ENCODE data around the gene TSSC4. TPM values are rescaled to one million over a fixed set of nuclear protein-coding genes. Genes with fewer than 3 reads are reported as not detected.

The TSSC4 gene
- total RNA-seq, 4 donors from 2014 or later: 13.3 to 38.9 (median 36.0) TPM

- TF ChIP-seq, protein P1, sequence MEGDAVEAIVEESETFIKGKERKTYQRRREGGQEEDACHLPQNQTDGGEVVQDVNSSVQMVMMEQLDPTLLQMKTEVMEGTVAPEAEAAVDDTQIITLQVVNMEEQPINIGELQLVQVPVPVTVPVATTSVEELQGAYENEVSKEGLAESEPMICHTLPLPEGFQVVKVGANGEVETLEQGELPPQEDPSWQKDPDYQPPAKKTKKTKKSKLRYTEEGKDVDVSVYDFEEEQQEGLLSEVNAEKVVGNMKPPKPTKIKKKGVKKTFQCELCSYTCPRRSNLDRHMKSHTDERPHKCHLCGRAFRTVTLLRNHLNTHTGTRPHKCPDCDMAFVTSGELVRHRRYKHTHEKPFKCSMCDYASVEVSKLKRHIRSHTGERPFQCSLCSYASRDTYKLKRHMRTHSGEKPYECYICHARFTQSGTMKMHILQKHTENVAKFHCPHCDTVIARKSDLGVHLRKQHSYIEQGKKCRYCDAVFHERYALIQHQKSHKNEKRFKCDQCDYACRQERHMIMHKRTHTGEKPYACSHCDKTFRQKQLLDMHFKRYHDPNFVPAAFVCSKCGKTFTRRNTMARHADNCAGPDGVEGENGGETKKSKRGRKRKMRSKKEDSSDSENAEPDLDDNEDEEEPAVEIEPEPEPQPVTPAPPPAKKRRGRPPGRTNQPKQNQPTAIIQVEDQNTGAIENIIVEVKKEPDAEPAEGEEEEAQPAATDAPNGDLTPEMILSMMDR (IDR thresholded peaks at IDR 0.05): no peak
- TF ChIP-seq EP300 (IDR thresholded peaks at IDR 0.05; ENCODE audit: low read depth) (no peak), POLR2AphosphoS5 (IDR thresholded peaks at IDR 0.05) (no peak), POLR2A (IDR thresholded peaks at IDR 0.05) (no peak)
- WGBS, 2 donors (ENCODE audit: low coverage in 1 of 2): 85 to 100% methylated on average over 5 to 12 of the region's 12 CpGs
- no peak overlapping the region for H3K27ac ChIP-seq
- H3K4me3 ChIP-seq: no peak overlapping the region
- no peaks in the 10 kb centered on the region for H3K9me3 ChIP-seq
- in situ Hi-C loops (cut with MboI; ENCODE audit: low pct_ligation_motif_present in 1 of 4, low pct_unique_long_range_greater_than_20kb in 1 of 4, low sequenced_read_pairs in 3 of 4) (no loop called here), intact Hi-C loops (cut with DNase I; ENCODE audit: low total_unique reads) (no loop called here)
- no peaks in the 10 kb centered on the region for H3K36me3 ChIP-seq
- DNase-seq: no peak
- no peaks in the 10 kb centered on the region for H3K27me3 ChIP-seq
- H3K4me1 ChIP-seq: peaks cover 0 to 4% (median 0%) of the 10 kb centered on the region in 4 donors
Measured at GRCh38 chr11:2369320-2369719, 31.2 kb upstream of the TSSC4 start.

GRCh38 chr11:2369896-2370295 lies 30.7 kb upstream of the TSSC4 start:
- H3K27ac ChIP-seq: no peak overlapping the region
- in situ Hi-C loops (cut with MboI; ENCODE audit: low pct_ligation_motif_present in 1 of 4, low pct_unique_long_range_greater_than_20kb in 1 of 4, low sequenced_read_pairs in 3 of 4): no loop called here
- no peak for DNase-seq
- peaks cover 0 to 4% (median 0%) of the 10 kb centered on the region in 4 donors for H3K4me1 ChIP-seq
- no peaks in the 10 kb centered on the region for H3K27me3 ChIP-seq
- TF ChIP-seq, protein P1 (IDR thresholded peaks at IDR 0.05): no peak
- TF ChIP-seq EP300 (IDR thresholded peaks at IDR 0.05; ENCODE audit: low read depth) (no peak), POLR2A (IDR thresholded peaks at IDR 0.05) (no peak), POLR2AphosphoS5 (IDR thresholded peaks at IDR 0.05) (no peak)
- no peak overlapping the region for H3K4me3 ChIP-seq
- 88% methylated on average over 9 of the region's 9 CpGs; no CpG with 5 or more reads in 1 of the 2 donors for WGBS, 2 donors (ENCODE audit: low coverage in 1 of 2)
- H3K36me3 ChIP-seq: no peaks in the 10 kb centered on the region
- intact Hi-C loops (cut with DNase I; ENCODE audit: low total_unique reads): no loop called here
- no peaks in the 10 kb centered on the region for H3K9me3 ChIP-seq

DNA sequence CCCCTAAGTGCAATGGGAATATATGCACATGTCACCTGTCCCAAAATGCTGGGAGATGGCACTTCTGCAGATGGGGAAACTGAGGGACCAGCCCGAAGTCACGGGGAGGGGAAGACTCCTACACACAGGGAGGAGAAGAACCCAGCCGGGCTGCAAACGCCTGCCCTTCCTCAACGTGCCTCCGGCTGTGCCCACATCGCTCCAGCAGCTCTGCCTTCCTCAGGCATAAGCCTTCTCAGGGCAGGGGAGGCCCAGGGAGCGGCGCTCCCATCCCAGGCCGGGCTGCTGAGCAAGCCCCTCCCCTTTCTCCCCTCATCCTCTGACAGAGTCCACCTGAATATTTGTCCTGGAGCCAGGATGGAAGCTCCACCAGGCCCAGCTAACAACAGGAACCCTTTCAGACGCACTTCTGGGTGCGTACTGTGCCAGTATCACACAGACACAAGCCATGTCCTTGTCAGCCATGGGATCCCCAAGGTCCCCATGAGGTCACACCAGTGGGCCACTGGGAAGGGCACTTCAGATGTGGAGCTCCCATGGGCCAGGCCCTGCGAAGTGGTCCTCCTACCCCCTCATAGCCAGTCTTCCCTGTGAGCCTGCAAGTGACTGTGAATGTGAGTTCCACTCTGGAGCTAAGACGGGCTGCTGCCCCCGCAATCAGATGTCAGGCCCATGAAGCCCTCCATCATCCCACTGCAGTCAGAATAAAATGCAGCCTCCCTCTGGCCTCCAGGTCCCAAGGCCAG lies 25.9 kb upstream of the TSSC4 start:
- no peak for DNase-seq
- H3K36me3 ChIP-seq: no peaks in the 10 kb centered on the region
- H3K4me1 ChIP-seq: peaks cover 9 to 31% (median 25%) of the 10 kb centered on the region in 4 donors
- 94% methylated on average over 15 of the region's 15 CpGs; no CpG with 5 or more reads in 1 of the 2 donors for WGBS, 2 donors (ENCODE audit: low coverage in 1 of 2)
- in situ Hi-C loops (cut with MboI; ENCODE audit: low pct_ligation_motif_present in 1 of 4, low pct_unique_long_range_greater_than_20kb in 1 of 4, low sequenced_read_pairs in 3 of 4) (no loop called here), intact Hi-C loops (cut with DNase I; ENCODE audit: low total_unique reads) (no loop called here)
- H3K27ac ChIP-seq: no peak overlapping the region
- H3K4me3 ChIP-seq: no peak overlapping the region
- no peaks in the 10 kb centered on the region for H3K9me3 ChIP-seq
- TF ChIP-seq POLR2A (IDR thresholded peaks at IDR 0.05) (no peak), POLR2AphosphoS5 (IDR thresholded peaks at IDR 0.05) (no peak), EP300 (IDR thresholded peaks at IDR 0.05; ENCODE audit: low read depth) (no peak)
- TF ChIP-seq, protein P1 (IDR thresholded peaks at IDR 0.05): no peak
- no peaks in the 10 kb centered on the region for H3K27me3 ChIP-seq

DNA sequence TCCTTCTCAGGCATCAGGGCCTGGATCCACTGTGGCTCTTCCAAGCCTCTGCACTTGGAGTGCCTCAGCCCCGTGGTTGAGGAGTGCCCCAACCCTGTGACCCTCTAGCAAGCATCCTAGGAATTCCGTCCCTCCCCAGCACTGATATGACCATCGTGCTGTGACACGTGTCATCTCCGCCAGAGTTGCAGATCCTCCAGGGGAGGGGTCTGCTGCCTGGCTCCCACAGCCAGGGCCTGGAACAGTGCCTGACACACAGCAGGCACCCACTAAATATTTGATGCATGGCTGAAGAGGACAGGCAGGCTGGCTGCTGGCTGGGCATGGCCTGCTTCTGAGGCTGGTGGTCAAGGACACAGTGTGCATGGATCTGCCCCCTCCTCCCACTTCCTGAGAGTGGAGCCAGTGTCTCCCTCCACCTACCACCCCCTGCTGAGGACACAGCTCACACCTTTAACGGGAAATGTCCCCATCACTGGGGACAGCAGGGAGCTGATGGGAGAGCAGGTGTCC lies 25.2 kb upstream of the TSSC4 start:
- intact Hi-C loops (cut with DNase I; ENCODE audit: low total_unique reads) (no loop called here), in situ Hi-C loops (cut with MboI; ENCODE audit: low pct_ligation_motif_present in 1 of 4, low pct_unique_long_range_greater_than_20kb in 1 of 4, low sequenced_read_pairs in 3 of 4) (no loop called here)

More for the DNA sequence above, 25.2 kb upstream of the TSSC4 start:
- Histone ChIP-seq H3K27ac (no peak overlapping the region), H3K9me3 (no peaks in the 10 kb centered on the region), H3K4me3 (no peak overlapping the region), H3K4me1 (peaks cover 17 to 38% (median 33%) of the 10 kb centered on the region in 4 donors), H3K36me3 (no peaks in the 10 kb centered on the region), H3K27me3 (no peaks in the 10 kb centered on the region)
- TF ChIP-seq EP300 (IDR thresholded peaks at IDR 0.05; ENCODE audit: low read depth): no peak
- TF ChIP-seq POLR2AphosphoS5 (IDR thresholded peaks at IDR 0.05): no peak
- no peak for TF ChIP-seq POLR2A (IDR thresholded peaks at IDR 0.05)
- TF ChIP-seq, protein P1 (IDR thresholded peaks at IDR 0.05): no peak
- no peak for DNase-seq
- WGBS, 2 donors (ENCODE audit: low coverage in 1 of 2): 53% methylated on average over 5 of the region's 6 CpGs; no CpG with 5 or more reads in 1 of the 2 donors
